Measurements from ENCODE around the gene MYDGF. TPM values are rescaled to one million over a fixed set of nuclear protein-coding genes. Genes with fewer than 3 reads are reported as not detected.

MYDGF gene
- total RNA-seq, 1 donor from 2014 or later = 131 TPM

GRCh38 chr19:4662020-4662695, 8.0 kb downstream of the MYDGF start:
- no peaks in the 10 kb centered on the region for H3K27me3 ChIP-seq (ENCODE audit: insufficient read depth, low read length)
- DNase-seq (ENCODE audit: low read depth) (no peak), FAIRE-seq (no peak)
- Mint-ChIP-seq H3K27me3 (ENCODE audit: low read depth, unreplicated experiment) (no peaks in the 10 kb centered on the region), H3K9me3 (ENCODE audit: unreplicated experiment) (no peaks in the 10 kb centered on the region), H3K4me3 (ENCODE audit: unreplicated experiment) (no peak overlapping the region), H3K27ac (ENCODE audit: unreplicated experiment) (no peak overlapping the region), H3K36me3 (ENCODE audit: low read depth, unreplicated experiment) (peaks cover 18% of the 10 kb centered on the region), H3K4me1 (ENCODE audit: low read depth, unreplicated experiment) (peaks cover 2% of the 10 kb centered on the region)
- no peak overlapping the region for H3K4me2 ChIP-seq (ENCODE audit: low read length)
- no peak overlapping the region for H3K27ac ChIP-seq (ENCODE audit: low read depth, low read length)
- no peaks in the 10 kb centered on the region for H3K4me1 ChIP-seq (ENCODE audit: insufficient read depth, low read length)
- peaks cover 28% of the 10 kb centered on the region for H3K79me2 ChIP-seq (ENCODE audit: insufficient read depth, low read length)
- peaks cover 72% of the 10 kb centered on the region for H4K20me1 ChIP-seq (ENCODE audit: insufficient read depth, low read length)
- no peak overlapping the region for H3K9ac ChIP-seq (ENCODE audit: low read length)
- H3K36me3 ChIP-seq (ENCODE audit: insufficient read depth, low read length) = peaks cover 28% of the 10 kb centered on the region
- peaks cover 2% of the 10 kb centered on the region for H3K9me3 ChIP-seq (ENCODE audit: insufficient read depth, low read depth, low read length)
- no peak overlapping the region for H3K4me3 ChIP-seq (ENCODE audit: insufficient read depth, low read depth, low read length)
- TF ChIP-seq, protein P1, sequence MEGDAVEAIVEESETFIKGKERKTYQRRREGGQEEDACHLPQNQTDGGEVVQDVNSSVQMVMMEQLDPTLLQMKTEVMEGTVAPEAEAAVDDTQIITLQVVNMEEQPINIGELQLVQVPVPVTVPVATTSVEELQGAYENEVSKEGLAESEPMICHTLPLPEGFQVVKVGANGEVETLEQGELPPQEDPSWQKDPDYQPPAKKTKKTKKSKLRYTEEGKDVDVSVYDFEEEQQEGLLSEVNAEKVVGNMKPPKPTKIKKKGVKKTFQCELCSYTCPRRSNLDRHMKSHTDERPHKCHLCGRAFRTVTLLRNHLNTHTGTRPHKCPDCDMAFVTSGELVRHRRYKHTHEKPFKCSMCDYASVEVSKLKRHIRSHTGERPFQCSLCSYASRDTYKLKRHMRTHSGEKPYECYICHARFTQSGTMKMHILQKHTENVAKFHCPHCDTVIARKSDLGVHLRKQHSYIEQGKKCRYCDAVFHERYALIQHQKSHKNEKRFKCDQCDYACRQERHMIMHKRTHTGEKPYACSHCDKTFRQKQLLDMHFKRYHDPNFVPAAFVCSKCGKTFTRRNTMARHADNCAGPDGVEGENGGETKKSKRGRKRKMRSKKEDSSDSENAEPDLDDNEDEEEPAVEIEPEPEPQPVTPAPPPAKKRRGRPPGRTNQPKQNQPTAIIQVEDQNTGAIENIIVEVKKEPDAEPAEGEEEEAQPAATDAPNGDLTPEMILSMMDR (IDR thresholded peaks at IDR 0.05; ENCODE audit: insufficient read depth, low read depth, low read length) = no peak
- no peak for TF ChIP-seq EZH2 (IDR thresholded peaks at IDR 0.05; ENCODE audit: insufficient read depth, low read length)
- no peak overlapping the region for H2AFZ ChIP-seq (ENCODE audit: low read depth, low read length)

DNA sequence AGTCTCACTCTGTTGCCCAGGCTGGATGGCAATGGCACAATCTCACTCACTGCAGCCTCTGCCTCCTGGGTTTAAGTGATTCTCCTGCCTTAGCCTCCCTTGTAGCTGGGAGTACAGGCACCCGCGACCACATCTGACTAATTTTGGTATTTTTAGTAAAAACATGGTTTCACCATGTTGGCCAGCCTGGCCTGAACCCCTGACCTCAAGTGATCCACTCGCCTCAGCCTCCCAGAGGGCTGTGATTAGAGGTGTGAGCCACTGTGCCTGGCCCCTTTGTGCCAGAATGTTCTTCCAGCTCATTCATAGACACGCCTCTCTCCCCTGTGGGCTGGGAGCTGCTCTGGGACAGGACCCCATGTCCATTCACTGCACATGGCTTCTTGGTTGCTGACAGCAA, 9.1 kb downstream of the MYDGF start:
- Mint-ChIP-seq H3K27me3 (ENCODE audit: low read depth, unreplicated experiment) (no peaks in the 10 kb centered on the region), H3K9me3 (ENCODE audit: unreplicated experiment) (no peaks in the 10 kb centered on the region), H3K27ac (ENCODE audit: unreplicated experiment) (no peak overlapping the region), H3K4me1 (ENCODE audit: low read depth, unreplicated experiment) (peaks cover 2% of the 10 kb centered on the region), H3K4me3 (ENCODE audit: unreplicated experiment) (no peak overlapping the region), H3K36me3 (ENCODE audit: low read depth, unreplicated experiment) (peaks cover 18% of the 10 kb centered on the region)
- Histone ChIP-seq H3K4me2 (ENCODE audit: low read length) (no peak overlapping the region), H3K4me1 (ENCODE audit: insufficient read depth, low read length) (no peaks in the 10 kb centered on the region), H3K9me3 (ENCODE audit: insufficient read depth, low read depth, low read length) (peaks cover 2% of the 10 kb centered on the region), H2AFZ (ENCODE audit: low read depth, low read length) (no peak overlapping the region), H3K4me3 (ENCODE audit: insufficient read depth, low read depth, low read length) (no peak overlapping the region), H3K27ac (ENCODE audit: low read depth, low read length) (no peak overlapping the region), H3K79me2 (ENCODE audit: insufficient read depth, low read length) (peaks cover 20% of the 10 kb centered on the region), H3K27me3 (ENCODE audit: insufficient read depth, low read length) (no peaks in the 10 kb centered on the region), H3K36me3 (ENCODE audit: insufficient read depth, low read length) (peaks cover 20% of the 10 kb centered on the region), H4K20me1 (ENCODE audit: insufficient read depth, low read length) (peaks cover 66% of the 10 kb centered on the region), H3K9ac (ENCODE audit: low read length) (no peak overlapping the region)
- no peak for FAIRE-seq
- DNase-seq (ENCODE audit: low read depth) = no peak
- no peak for TF ChIP-seq EZH2 (IDR thresholded peaks at IDR 0.05; ENCODE audit: insufficient read depth, low read length)
- TF ChIP-seq, protein P1 (IDR thresholded peaks at IDR 0.05; ENCODE audit: insufficient read depth, low read depth, low read length) = no peak

- no peak overlapping the region for H3K27ac ChIP-seq (ENCODE audit: low read depth, low read length)
- no peak overlapping the region for H3K4me2 ChIP-seq (ENCODE audit: low read length)
- Mint-ChIP-seq H3K4me3 (ENCODE audit: unreplicated experiment) (no peak overlapping the region), H3K27me3 (ENCODE audit: low read depth, unreplicated experiment) (no peaks in the 10 kb centered on the region), H3K27ac (ENCODE audit: unreplicated experiment) (no peak overlapping the region), H3K4me1 (ENCODE audit: low read depth, unreplicated experiment) (peaks cover 2% of the 10 kb centered on the region), H3K9me3 (ENCODE audit: unreplicated experiment) (no peaks in the 10 kb centered on the region), H3K36me3 (ENCODE audit: low read depth, unreplicated experiment) (peaks cover 20% of the 10 kb centered on the region)
- no peak overlapping the region for H3K4me3 ChIP-seq (ENCODE audit: insufficient read depth, low read depth, low read length)
- H3K27me3 ChIP-seq (ENCODE audit: insufficient read depth, low read length) = no peaks in the 10 kb centered on the region
- TF ChIP-seq, protein P1 (IDR thresholded peaks at IDR 0.05; ENCODE audit: insufficient read depth, low read depth, low read length) = no peak
- TF ChIP-seq EZH2 (IDR thresholded peaks at IDR 0.05; ENCODE audit: insufficient read depth, low read length) = no peak
- peaks cover 17% of the 10 kb centered on the region for H3K79me2 ChIP-seq (ENCODE audit: insufficient read depth, low read length)
- DNase-seq (ENCODE audit: low read depth) (no peak), FAIRE-seq (no peak)
- H2AFZ ChIP-seq (ENCODE audit: low read depth, low read length) = no peak overlapping the region
- H3K4me1 ChIP-seq (ENCODE audit: insufficient read depth, low read length) = no peaks in the 10 kb centered on the region
- H3K36me3 ChIP-seq (ENCODE audit: insufficient read depth, low read length) = peaks cover 18% of the 10 kb centered on the region
- H4K20me1 ChIP-seq (ENCODE audit: insufficient read depth, low read length) = peaks cover 63% of the 10 kb centered on the region
- peaks cover 2% of the 10 kb centered on the region for H3K9me3 ChIP-seq (ENCODE audit: insufficient read depth, low read depth, low read length)
- H3K9ac ChIP-seq (ENCODE audit: low read length) = no peak overlapping the region
These were observed 9.9 kb downstream of the MYDGF start for GRCh38 chr19:4660181-4660791.

All from astrocyte (in vitro differentiated cells and primary cell).